ENCODE results near the gene LILRA2. TPM values are rescaled to one million over a fixed set of nuclear protein-coding genes. Genes with fewer than 3 reads are reported as not detected.

The LILRA2 gene
- total and polyA plus RNA-seq, 2 of the 8 experiments (the other 6 are each of a cell fraction or from before 2014, with no cell fraction given): not detected

DNA sequence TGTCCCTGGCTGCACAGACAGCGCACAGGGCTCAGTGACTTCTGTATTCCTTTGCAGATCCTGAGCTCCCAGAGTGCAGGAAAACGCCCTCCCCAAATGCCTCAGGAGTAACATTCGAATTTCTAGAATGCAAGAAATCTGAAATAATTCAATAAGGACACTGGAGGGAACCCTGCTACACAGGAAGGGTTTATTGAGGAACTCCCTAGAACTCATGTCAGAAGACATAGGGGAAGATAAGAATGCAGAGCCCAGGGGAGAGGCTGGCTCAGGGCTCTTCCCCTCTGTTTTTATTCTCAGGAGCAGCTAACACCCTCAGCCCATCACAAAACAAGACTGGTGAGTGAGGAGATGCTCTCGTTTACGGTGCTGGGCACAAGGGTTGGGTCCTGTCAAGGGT lies 26.6 kb downstream of the LILRA2 start:
- no peak overlapping the region for H4K5ac ChIP-seq (ENCODE audit: insufficient read length, low read depth, low read length)
- H2AFZ ChIP-seq (ENCODE audit: low read length): no peak overlapping the region
- no peak overlapping the region for H2AK5ac ChIP-seq (ENCODE audit: low read depth, low read length)
- H3K4me2 ChIP-seq (ENCODE audit: insufficient read depth in 1 of 2, low read depth in 2 of 2, low read length in 2 of 2): no peak overlapping the region
- no peak overlapping the region for H3K14ac ChIP-seq (ENCODE audit: insufficient read length)
- H2BK120ac ChIP-seq (replicated peaks; ENCODE audit: low read depth, low read length): no peak overlapping the region
- DNase-seq (ENCODE audit: low read depth in 1 of 2, low spot score in 2 of 2) (no peak), FAIRE-seq (no peak)
- TF ChIP-seq KDM4A (IDR thresholded peaks at IDR 0.05; ENCODE audit: low read depth, low read length, severe bottlenecking): no peak
- TF ChIP-seq GABPA (IDR thresholded peaks at IDR 0.05; ENCODE audit: borderline replicate concordance, insufficient read depth, low read length): no peak
- TF ChIP-seq SIRT6 (IDR thresholded peaks at IDR 0.05; ENCODE audit: low read length): no peak
- no peak for TF ChIP-seq SP1 (IDR thresholded peaks at IDR 0.05; ENCODE audit: low read depth, low read length)
- no peak for TF ChIP-seq CBX5 (IDR thresholded peaks at IDR 0.05; ENCODE audit: low read depth, low read length)
- TF ChIP-seq SP2 (IDR thresholded peaks at IDR 0.05; ENCODE audit: low read length): no peak
- TF ChIP-seq CBX8 (IDR thresholded peaks at IDR 0.05; ENCODE audit: borderline replicate concordance, low read depth, low read length): no peak
- TF ChIP-seq POU5F1 (IDR thresholded peaks at IDR 0.05; ENCODE audit: low read depth, low read length): no peak
- TF ChIP-seq RBBP5 (IDR thresholded peaks at IDR 0.05; ENCODE audit: borderline replicate concordance, low read depth, low read length): no peak
- TF ChIP-seq POLR2AphosphoS5 (IDR thresholded peaks at IDR 0.05; ENCODE audit: low read depth, low read length): no peak
- TF ChIP-seq BRCA1 (IDR thresholded peaks at IDR 0.05; ENCODE audit: low read depth, low read length): no peak
- no peak overlapping the region for H3K56ac ChIP-seq (replicated peaks; ENCODE audit: insufficient read length, low read depth, low read length)
- H3K27ac ChIP-seq (ENCODE audit: low read depth, low read length): no peak overlapping the region
- H3K9ac ChIP-seq (replicated peaks in 1 of 4; ENCODE audit: extremely low read depth in 1 of 4, low read depth in 3 of 4, low read length in 3 of 4): no peak overlapping the region
- ChIA-PET CTCF (ENCODE audit: partially characterized antibody) (no interaction called here), POLR2A (ENCODE audit: partially characterized antibody) (no interaction called here)
- H3K23ac ChIP-seq (ENCODE audit: insufficient read length): no peak overlapping the region
- no peaks in the 10 kb centered on the region for H3K79me1 ChIP-seq (ENCODE audit: low read depth, low read length)
- no peak overlapping the region for H2BK20ac ChIP-seq (ENCODE audit: low read length)
- H4K8ac ChIP-seq (ENCODE audit: extremely low read depth, insufficient read depth, low read length): no peak overlapping the region
- H3K4me3 ChIP-seq (ENCODE audit: extremely low read depth in 1 of 4, insufficient read depth in 2 of 4, low read depth in 3 of 4, low read length in 4 of 4): no peak overlapping the region
- H2BK5ac ChIP-seq (ENCODE audit: low read depth, low read length): no peak overlapping the region
- H4K91ac ChIP-seq (replicated peaks; ENCODE audit: insufficient read length, low read length): no peak overlapping the region
- no peaks in the 10 kb centered on the region for H4K20me1 ChIP-seq (replicated peaks in 1 of 2; ENCODE audit: control insufficient read depth in 1 of 2, insufficient read depth in 2 of 2, low read length in 2 of 2)
- H3K79me2 ChIP-seq (ENCODE audit: control insufficient read depth in 1 of 2, insufficient read depth in 2 of 2, low read length in 2 of 2): no peaks in the 10 kb centered on the region
- no peak overlapping the region for H3K4ac ChIP-seq (replicated peaks; ENCODE audit: insufficient read length, low read depth, low read length)
- H3K9me3 ChIP-seq (ENCODE audit: insufficient read depth in 2 of 2, low read depth in 1 of 2, low read length in 1 of 2): peaks cover 44 to 69% of the 10 kb centered on the region in 2 experiments
- H3K18ac ChIP-seq (ENCODE audit: extremely low read depth, low read length): no peak overlapping the region
- H3K4me1 ChIP-seq (replicated peaks in 1 of 4; ENCODE audit: control insufficient read depth in 3 of 4, insufficient read depth in 4 of 4, low read length in 3 of 4): no peaks in the 10 kb centered on the region
- 66% methylated on average over 5 of the region's 5 CpGs; no CpG with 5 or more reads in 1 of the 2 experiments for WGBS, 2 experiments (ENCODE audit: extremely low coverage in 1 of 2, insufficient coverage in 1 of 2, insufficient read length in 1 of 2, insufficient replicate concordance in 2 of 2, low coverage in 1 of 2, low lambda C conversion rate in 2 of 2, missing lambda C conversion rate in 1 of 2)
- H2BK15ac ChIP-seq (ENCODE audit: low read length): no peak overlapping the region
- H2BK12ac ChIP-seq (ENCODE audit: low read depth, low read length): no peak overlapping the region
- no peaks in the 10 kb centered on the region for H3K23me2 ChIP-seq (ENCODE audit: low read depth, low read length)
- H3K36me3 ChIP-seq (ENCODE audit: control insufficient read depth in 2 of 4, insufficient read depth in 4 of 4, low read length in 3 of 4): no peaks in the 10 kb centered on the region
- H3K27me3 ChIP-seq (replicated peaks in 1 of 4; ENCODE audit: control insufficient read depth in 3 of 4, extremely low read depth in 1 of 4, insufficient read depth in 3 of 4, low read length in 3 of 4): no peaks in the 10 kb centered on the region

All from H1 (cell line).